K562 (cell line): ENCODE results near the gene MXD3. TPM values are rescaled to one million over a fixed set of nuclear protein-coding genes. Genes with fewer than 3 reads are reported as not detected.

Experiments
- ATAC-seq: fragments of 200-7000 bp; cut with Tn5 transposase; 3 replicates; pipeline ENCODE4 v1.9.1; 2020; ENCODE audit warnings: moderate library complexity
- BruUV-seq: library from RNA; stranded (reverse); fragments of 400-500 nt; replicated peaks from 2 replicates; lab custom pipeline; 2021; lab: Mats Ljungman, UMichigan
- CTCF ChIA-PET: fragments of 300-600 bp; formaldehyde crosslinking; extraction: SDS; loops from one replicate; lab custom pipeline; 2021; ENCODE audit warnings: low intra/inter-chr PET ratio; lab: Yijun Ruan, JAX
- POLR2A ChIA-PET: fragments of 300-600, 350-650 bp; sonication (Branson Sonifier 250); formaldehyde crosslinking; extraction: SDS; loops from one replicate; lab custom pipeline; 2021; ENCODE audit warnings: antibody characterized with exemption, inconsistent platforms; lab: Yijun Ruan, JAX
- DNase-seq, 4 experiments: peaks; one replicate each; pipeline versions ENCODE4 v3.0.0 to v3.0.0-alpha.2; 2011 to 2018; ENCODE audit warnings: low spot score in 3 of 4, mixed read lengths in 3 of 4; ENCODE audit errors: extremely low read depth in 1 of 4
- FAIRE-seq: peaks from 2 replicates; lab custom pipeline; 2011; peaks lifted over from hg19 to GRCh38; lab: Jason Lieb, UNC
- H2AFZ ChIP-seq: 2 replicates; pipeline ENCODE4 v1.6.0; 2011; ENCODE audit warnings: low read depth, low read length, control low read depth, inconsistent platforms
- H3K27ac ChIP-seq: fragments of 200-600 bp; 3 replicates; pipeline ENCODE4 v1.8.0; 2011; ENCODE audit warnings: low read depth, mild to moderate bottlenecking, control low read depth, inconsistent platforms, low read length, moderate library complexity, mixed read lengths; ENCODE audit errors: extremely low read depth
- H3K27me3 ChIP-seq, 2 experiments: fragments of 300-600 bp in 1 of 2; 2 replicates in 1 of 2; 3 replicates in 1 of 2; pipeline versions ENCODE4 v1.6.0 to v1.8.0; 2011; ENCODE audit warnings: inconsistent platforms in 2 of 2, low read length in 2 of 2, mild to moderate bottlenecking in 1 of 2, mixed read lengths in 1 of 2, moderate library complexity in 1 of 2; ENCODE audit not compliant: control insufficient read depth in 2 of 2, insufficient read depth in 2 of 2
- H3K36me3 ChIP-seq: fragments of 300-600 bp; 3 replicates; pipeline ENCODE4 v1.8.0; 2011; ENCODE audit warnings: mild to moderate bottlenecking, low read length, inconsistent platforms; ENCODE audit not compliant: control insufficient read depth, insufficient read depth
- H3K4me1 ChIP-seq, 2 experiments: fragments of 200-600 bp in 1 of 2; replicated peaks in 1 of 2; 2 replicates in 1 of 2; 3 replicates in 1 of 2; pipeline versions ENCODE4 v1.5.1 to v1.8.0; 2011; ENCODE audit warnings: inconsistent platforms in 2 of 2, low read length in 2 of 2, mild to moderate bottlenecking in 1 of 2, mixed read lengths in 1 of 2, moderate library complexity in 1 of 2; ENCODE audit not compliant: control insufficient read depth in 2 of 2, insufficient read depth in 2 of 2
- H3K4me2 ChIP-seq: 2 replicates; pipeline ENCODE4 v1.6.1; 2011; ENCODE audit warnings: low read length, control low read depth, inconsistent platforms, mixed read lengths; ENCODE audit not compliant: insufficient read depth
- H3K4me3 ChIP-seq: fragments of 200-600 bp; sonication (generic), shearing (Covaris generic); 2 replicates; pipeline ENCODE4 v1.5.1; 2016; ENCODE audit warnings: control low read depth, inconsistent platforms
- H3K79me2 ChIP-seq: fragments of 200-600 bp; 3 replicates; pipeline ENCODE4 v1.8.0; 2011; ENCODE audit warnings: low read length, inconsistent platforms; ENCODE audit not compliant: control insufficient read depth, insufficient read depth
- H3K9ac ChIP-seq, 2 experiments: 2 replicates each; pipeline versions ENCODE4 v1.6.0 to v1.6.1; 2011; ENCODE audit warnings: low read depth in 2 of 2, low read length in 2 of 2, control low read depth in 1 of 2, inconsistent platforms in 1 of 2, mild to moderate bottlenecking in 1 of 2, mixed read lengths in 1 of 2; ENCODE audit not compliant: insufficient read depth in 1 of 2
- H3K9me1 ChIP-seq: one replicate; pipeline ENCODE4 v1.6.0; 2011; ENCODE audit warnings: inconsistent platforms, mild to moderate bottlenecking, low read length, moderate library complexity; ENCODE audit not compliant: control insufficient read depth, insufficient read depth
- H3K9me3 ChIP-seq: replicated peaks from 2 replicates; pipeline ENCODE4 v1.5.1; 2011; ENCODE audit warnings: low read depth, low read length, inconsistent platforms; ENCODE audit not compliant: control insufficient read depth, insufficient read depth
- H4K20me1 ChIP-seq: replicated peaks from 2 replicates; pipeline ENCODE4 v1.6.1; 2011; ENCODE audit warnings: low read length, inconsistent platforms, mixed read lengths; ENCODE audit not compliant: control insufficient read depth, insufficient read depth
- KDM1A ChIP-seq, 2 experiments: fragments of 450-650 bp; IDR thresholded peaks; 2 replicates each; pipeline ENCODE4 v1.6.1; 2016; ENCODE audit warnings: mild to moderate bottlenecking in 2 of 2
- KLF16 ChIP-seq: IDR thresholded peaks from 2 replicates; pipeline ENCODE4 v1.6.1; 2016; ENCODE audit warnings: antibody characterized with exemption
- MBD1 ChIP-seq: fragments of 250-450 bp; sonication (Bioruptor Pico); IDR thresholded peaks from 2 replicates; pipeline ENCODE4 v1.8.0; 2022; ENCODE audit warnings: inconsistent platforms
- NONO ChIP-seq, 2 experiments: fragments of 200-400 bp in 1 of 2; fragments of 450-650 bp in 1 of 2; formaldehyde crosslinking in 1 of 2; IDR thresholded peaks; 2 replicates each; pipeline ENCODE4 v1.6.1; 2017; ENCODE audit warnings: low read depth in 2 of 2, mild to moderate bottlenecking in 2 of 2, moderate library complexity in 2 of 2, low read length in 1 of 2
- PRMT5 ChIP-seq: sonication (generic); formaldehyde crosslinking; IDR thresholded peaks from 2 replicates; pipeline ENCODE4 v1.5.0; 2020; ENCODE audit warnings: missing genetic modification reagents
- PTBP1 ChIP-seq: fragments of 200-400 bp; formaldehyde crosslinking; IDR thresholded peaks from 2 replicates; pipeline ENCODE4 v1.6.1; 2017; ENCODE audit warnings: low read depth, low read length
- SAFB ChIP-seq: fragments of 200-400 bp; formaldehyde crosslinking; IDR thresholded peaks from 2 replicates; pipeline ENCODE4 v1.6.1; 2017; ENCODE audit warnings: low read depth, low read length, borderline replicate concordance
- ZEB2 ChIP-seq: fragments of 450-650 bp; IDR thresholded peaks from 2 replicates; pipeline ENCODE4 v1.6.1; 2016
- ZNF143 ChIP-seq: sonication (generic); formaldehyde crosslinking; IDR thresholded peaks from 2 replicates; pipeline ENCODE4 v1.9.0; 2022; ENCODE audit warnings: mild to moderate bottlenecking, missing genetic modification reagents
- ZNF224 ChIP-seq: sonication (generic); formaldehyde crosslinking; IDR thresholded peaks from 2 replicates; pipeline ENCODE4 v1.8.0; 2022; ENCODE audit warnings: mild to moderate bottlenecking, missing genetic modification reagents
- ZNF696 ChIP-seq: fragments of 250-450 bp; sonication (Bioruptor Pico); conservative IDR thresholded peaks from 2 replicates; pipeline ENCODE4 v1.4.0; 2020; ENCODE audit warnings: mild to moderate bottlenecking, moderate library complexity
- WGBS: fragments of 100-300 bp; shearing (Covaris generic); methylation state at CpG from one replicate; pipeline ENCODE4 v1.1.6; 2016; ENCODE audit warnings: low coverage, mixed read lengths; ENCODE audit not compliant: insufficient coverage; ENCODE audit errors: missing lambda C conversion rate; 5-methylcytosine and 5-hydroxymethylcytosine counted together
- in situ Hi-C: fragments of 300-500 bp; cut with MboI; formaldehyde crosslinking; loops from 4 replicates; pipeline ENCODE4 v1.15.0; 2018; ENCODE audit warnings: inconsistent platforms, mixed read lengths
- intact Hi-C: fragments of 100-400 bp; cut with micrococcal nuclease; formaldehyde crosslinking; loops from 2 replicates; pipeline ENCODE4 v1.14.2; 2022
- polyA plus RNA-seq, 8 experiments: library from polyadenylated mRNA; depleted of rRNA in 4 of 8; stranded (reverse) in 5 of 8; unstranded in 3 of 8; fragments of >200 nt; fragmentation: Nextera tagmentation in 2 of 8; fragmentation: Illumina TruSeq in 1 of 8; extraction: Ambion mirVana in 2 of 8; extraction: Trizol in 1 of 8; gene quantifications; 2 replicates each; pipeline versions ENCODE4 v1.2.1 to v1.2.3, GENCODE V29; 2011 to 2014; ENCODE audit warnings: inconsistent platforms in 1 of 8, missing spikeins in 1 of 8
- total RNA-seq, 7 experiments: library from RNA; depleted of rRNA in 6 of 7; stranded (reverse); fragments of >200 nt in 6 of 7; fragmentation: Illumina TruSeq in 2 of 7; extraction: Trizol in 2 of 7; gene quantifications; 2 replicates each; pipeline versions ENCODE4 v1.2.1 to v1.2.3, GENCODE V29; 2011 to 2021; ENCODE audit warnings: low replicate concordance in 1 of 7

Gene MXD3
- total and polyA plus RNA-seq, 9 of the 15 experiments (the other 6 are each of a cell fraction or from before 2014, with no cell fraction given): 0.28 to 24.8 (median 4.5) TPM

DNA sequence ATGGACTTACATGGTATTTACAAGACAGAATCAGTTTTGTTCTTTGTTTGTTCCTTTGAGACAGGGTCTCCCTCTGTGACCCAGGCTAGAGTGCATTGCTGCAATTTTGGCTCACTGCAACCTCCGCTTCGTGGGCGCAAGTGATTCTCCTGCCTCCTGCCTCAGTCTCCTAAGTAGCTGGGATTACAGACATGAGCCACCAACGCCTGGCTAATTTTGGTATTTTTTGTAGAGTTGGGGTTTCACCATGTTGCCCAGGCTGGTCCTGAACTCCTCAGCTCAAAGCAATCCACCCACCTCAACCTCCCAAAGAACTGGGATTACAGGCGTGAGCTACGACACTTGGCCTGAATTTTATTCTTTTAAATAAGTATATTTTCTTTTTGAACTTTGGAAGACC lies 35.8 kb downstream of the MXD3 start:
- TF ChIP-seq ZNF143 (CRISPR knock-in tag) (no peak), MBD1 (no peak)
- TF ChIP-seq, all 486 proteins: peak for 0
- Histone ChIP-seq H3K79me2 (no peaks in the 10 kb centered on the region), H3K4me1 (no peaks in the 10 kb centered on the region), H3K36me3 (peaks cover 74% of the 10 kb centered on the region), H3K4me3 (no peak overlapping the region), H3K9ac (no peak overlapping the region), H3K27me3 (no peaks in the 10 kb centered on the region), H2AFZ (no peak overlapping the region), H3K9me1 (no peaks in the 10 kb centered on the region), H3K4me2 (no peak overlapping the region), H3K27ac (no peak overlapping the region), H3K9me3 (no peaks in the 10 kb centered on the region), H4K20me1 (no peaks in the 10 kb centered on the region)
- ATAC-seq: no peak
- DNase-seq: no peak
- ChIA-PET POLR2A (no interaction called here), CTCF (no interaction called here)
- no peak for FAIRE-seq
- 97% methylated on average over 6 of the region's 6 CpGs for WGBS
- no TSS peak for BruUV-seq
- intact Hi-C loops (no loop called here), in situ Hi-C loops (no loop called here)

- Histone ChIP-seq H3K36me3 (peaks cover 79% of the 10 kb centered on the region), H3K4me2 (no peak overlapping the region), H3K9me3 (no peaks in the 10 kb centered on the region), H3K79me2 (no peaks in the 10 kb centered on the region), H3K27me3 (no peaks in the 10 kb centered on the region), H3K4me3 (no peak overlapping the region), H2AFZ (no peak overlapping the region), H3K4me1 (no peaks in the 10 kb centered on the region), H3K9me1 (no peaks in the 10 kb centered on the region), H3K27ac (no peak overlapping the region), H4K20me1 (no peaks in the 10 kb centered on the region), H3K9ac (no peak overlapping the region)
- DNase-seq (no peak), ATAC-seq (no peak), FAIRE-seq (no peak)
- 97% methylated on average over 4 of the region's 4 CpGs for WGBS
- intact Hi-C loops (no loop called here), in situ Hi-C loops (no loop called here)
- BruUV-seq: no TSS peak
- CTCF ChIA-PET: no interaction called here
- TF ChIP-seq SAFB (no peak), NONO (IDR thresholded peaks at IDR 0.05; ENCODE audit: low read depth in 2 of 2, low read length in 1 of 2) (no peak), ZNF696 (CRISPR knock-in tag) (no peak), PTBP1 (no peak), ZNF224 (CRISPR knock-in tag) (no peak), ZEB2 (no peak), KDM1A (IDR thresholded peaks at IDR 0.05) (no peak), KLF16 (no peak), PRMT5 (CRISPR knock-in tag) (no peak)
- POLR2A ChIA-PET: interaction anchor here (0.7 to 1.1 kb wide), 2 partner anchors 9 to 23 kb away, joined by 3 read pairs; no protein-coding TSS in a partner anchor
Observed at GRCh38 chr5:177271113-177271512, 40.6 kb downstream of the MXD3 start.
